ENCODE measurements around the gene AFP. TPM values are rescaled to one million over a fixed set of nuclear protein-coding genes. Genes with fewer than 3 reads are reported as not detected.

The AFP gene
- total and polyA plus RNA-seq, 2 of the 13 experiments (the other 11 are each of a cell fraction or from before 2014, with no cell fraction given): 9,434 to 13,105 TPM

GRCh38 chr4:73404042-73404441, 32.0 kb upstream of the AFP start, which contains the start of gene ALB (continued):
- no peak for TF ChIP-seq ZNF296 (CRISPR knock-in tag; conservative IDR thresholded peaks at IDR 0.05)
- peak; percentile 74 for TF ChIP-seq E2F1 (CRISPR knock-in tag; IDR thresholded peaks at IDR 0.05)
- TF ChIP-seq ZNF17 (CRISPR knock-in tag; IDR thresholded peaks at IDR 0.05): no peak
- no peak for TF ChIP-seq DPF2 (CRISPR knock-in tag; IDR thresholded peaks at IDR 0.05; ENCODE audit: borderline replicate concordance, low read depth)
- no peak for TF ChIP-seq SUZ12 (IDR thresholded peaks at IDR 0.05; ENCODE audit: low read depth, low read length)
- TF ChIP-seq ZNF468 (CRISPR knock-in tag; IDR thresholded peaks at IDR 0.05): no peak
- no peak for TF ChIP-seq UBTF (CRISPR knock-in tag; IDR thresholded peaks at IDR 0.05)
- TF ChIP-seq ZNF546 (CRISPR knock-in tag; conservative IDR thresholded peaks at IDR 0.05): no peak
- TF ChIP-seq EEA1 (CRISPR knock-in tag; IDR thresholded peaks at IDR 0.05; ENCODE audit: borderline replicate concordance): no peak
- TF ChIP-seq ARHGAP35 (CRISPR knock-in tag; IDR thresholded peaks at IDR 0.05; ENCODE audit: borderline replicate concordance): no peak
- TF ChIP-seq ZNF484 (CRISPR knock-in tag; IDR thresholded peaks at IDR 0.05; ENCODE audit: borderline replicate concordance, low read depth): no peak
- TF ChIP-seq, protein P1, sequence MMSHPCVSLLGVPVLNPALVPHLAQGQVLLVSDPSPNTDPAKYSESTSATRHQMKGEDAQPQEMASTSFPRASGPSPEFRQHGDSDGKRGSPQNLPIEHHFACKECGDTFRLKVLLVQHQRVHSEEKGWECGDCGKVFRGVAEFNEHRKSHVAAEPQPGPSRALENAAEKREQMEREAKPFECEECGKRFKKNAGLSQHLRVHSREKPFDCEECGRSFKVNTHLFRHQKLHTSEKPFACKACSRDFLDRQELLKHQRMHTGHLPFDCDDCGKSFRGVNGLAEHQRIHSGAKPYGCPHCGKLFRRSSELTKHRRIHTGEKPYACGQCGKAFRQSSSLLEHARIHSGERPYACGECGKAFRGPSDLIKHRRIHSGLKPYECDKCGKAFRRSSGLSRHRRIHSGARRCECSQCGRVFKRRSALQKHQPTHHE (CRISPR knock-in tag; IDR thresholded peaks at IDR 0.05; ENCODE audit: borderline replicate concordance): no peak
- no peak for TF ChIP-seq ZNF784 (CRISPR knock-in tag; IDR thresholded peaks at IDR 0.05; ENCODE audit: borderline replicate concordance)
- peak; percentile 56; the same call in 1 of the 2 replicates for TF ChIP-seq ZMYM4 (CRISPR knock-in tag; IDR thresholded peaks at IDR 0.05)
- TF ChIP-seq, protein P2, sequence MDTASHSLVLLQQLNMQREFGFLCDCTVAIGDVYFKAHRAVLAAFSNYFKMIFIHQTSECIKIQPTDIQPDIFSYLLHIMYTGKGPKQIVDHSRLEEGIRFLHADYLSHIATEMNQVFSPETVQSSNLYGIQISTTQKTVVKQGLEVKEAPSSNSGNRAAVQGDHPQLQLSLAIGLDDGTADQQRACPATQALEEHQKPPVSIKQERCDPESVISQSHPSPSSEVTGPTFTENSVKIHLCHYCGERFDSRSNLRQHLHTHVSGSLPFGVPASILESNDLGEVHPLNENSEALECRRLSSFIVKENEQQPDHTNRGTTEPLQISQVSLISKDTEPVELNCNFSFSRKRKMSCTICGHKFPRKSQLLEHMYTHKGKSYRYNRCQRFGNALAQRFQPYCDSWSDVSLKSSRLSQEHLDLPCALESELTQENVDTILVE (CRISPR knock-in tag; IDR thresholded peaks at IDR 0.05): peak; percentile 83; the same call in 1 of the 2 replicates
- TF ChIP-seq PAWR (CRISPR knock-in tag; IDR thresholded peaks at IDR 0.05; ENCODE audit: borderline replicate concordance): no peak
- TF ChIP-seq, protein P3, sequence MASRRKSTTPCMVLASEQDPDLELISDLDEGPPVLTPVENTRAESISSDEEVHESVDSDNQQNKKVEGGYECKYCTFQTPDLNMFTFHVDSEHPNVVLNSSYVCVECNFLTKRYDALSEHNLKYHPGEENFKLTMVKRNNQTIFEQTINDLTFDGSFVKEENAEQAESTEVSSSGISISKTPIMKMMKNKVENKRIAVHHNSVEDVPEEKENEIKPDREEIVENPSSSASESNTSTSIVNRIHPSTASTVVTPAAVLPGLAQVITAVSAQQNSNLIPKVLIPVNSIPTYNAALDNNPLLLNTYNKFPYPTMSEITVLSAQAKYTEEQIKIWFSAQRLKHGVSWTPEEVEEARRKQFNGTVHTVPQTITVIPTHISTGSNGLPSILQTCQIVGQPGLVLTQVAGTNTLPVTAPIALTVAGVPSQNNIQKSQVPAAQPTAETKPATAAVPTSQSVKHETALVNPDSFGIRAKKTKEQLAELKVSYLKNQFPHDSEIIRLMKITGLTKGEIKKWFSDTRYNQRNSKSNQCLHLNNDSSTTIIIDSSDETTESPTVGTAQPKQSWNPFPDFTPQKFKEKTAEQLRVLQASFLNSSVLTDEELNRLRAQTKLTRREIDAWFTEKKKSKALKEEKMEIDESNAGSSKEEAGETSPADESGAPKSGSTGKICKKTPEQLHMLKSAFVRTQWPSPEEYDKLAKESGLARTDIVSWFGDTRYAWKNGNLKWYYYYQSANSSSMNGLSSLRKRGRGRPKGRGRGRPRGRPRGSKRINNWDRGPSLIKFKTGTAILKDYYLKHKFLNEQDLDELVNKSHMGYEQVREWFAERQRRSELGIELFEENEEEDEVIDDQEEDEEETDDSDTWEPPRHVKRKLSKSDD (CRISPR knock-in tag; IDR thresholded peaks at IDR 0.05; ENCODE audit: low read depth): no peak
- TF ChIP-seq NONO (IDR thresholded peaks at IDR 0.05): no peak
- no peak for TF ChIP-seq NONO (CRISPR knock-in tag; conservative IDR thresholded peaks at IDR 0.05)
